NCI-H345 (cell line): ENCODE data around the gene CDH23.

Experiments used
- DNase-seq: peaks from one replicate; lab custom pipeline; 2025; lab: John Stamatoyannopoulos, UW

Gene CDH23

DNA sequence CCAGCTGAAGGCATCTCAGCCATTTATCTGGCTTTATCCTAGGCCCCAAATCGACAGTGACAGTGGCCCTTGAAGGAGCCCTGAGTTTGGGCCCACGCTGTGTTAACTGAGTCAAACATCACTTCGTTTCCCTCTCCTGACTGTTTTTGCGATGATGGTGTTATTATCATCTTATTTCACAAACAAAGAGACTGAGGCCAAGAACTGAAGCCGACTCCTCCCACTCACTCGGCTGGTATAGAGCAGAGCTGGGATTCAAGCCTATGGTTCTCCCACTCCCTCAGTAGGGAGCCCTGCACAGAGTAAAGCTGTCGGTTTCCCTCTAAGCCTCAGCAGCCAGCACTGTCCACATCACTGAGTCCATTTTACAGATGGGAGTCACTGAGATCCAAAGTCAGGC is 141.0 kb downstream of the CDH23 start:
- DNase-seq = no peak

DNA sequence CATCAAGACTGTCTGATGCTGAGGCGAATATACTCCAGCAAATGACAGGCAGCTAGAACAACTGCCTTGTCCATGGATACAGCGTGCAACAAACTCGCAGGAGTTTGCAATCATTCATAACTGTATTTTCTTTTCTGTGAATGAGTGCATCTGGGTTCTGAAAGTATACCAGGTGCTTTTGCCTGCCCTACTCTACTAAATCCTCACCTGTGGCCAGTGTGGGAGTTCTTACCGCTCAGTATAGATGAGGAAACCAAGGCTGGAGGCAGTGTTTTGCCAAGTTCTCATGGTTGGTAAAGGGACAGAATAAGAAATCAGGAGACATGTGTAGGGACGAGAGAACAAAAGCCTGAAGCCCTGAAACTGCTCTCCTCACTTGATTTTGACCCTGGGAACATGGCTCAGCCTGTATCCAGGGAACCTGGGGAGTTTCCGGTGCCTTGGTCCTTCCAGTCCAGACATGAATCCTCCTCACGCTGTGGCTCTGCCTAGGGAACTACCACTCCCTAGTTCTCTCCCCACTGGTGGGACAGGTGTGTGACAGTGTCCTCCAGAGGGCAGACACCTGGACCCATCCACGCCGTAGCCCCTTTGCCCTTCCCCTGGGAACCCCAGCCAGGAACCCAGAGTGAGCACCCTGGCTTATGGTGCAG is 142.0 kb downstream of the CDH23 start:
- no peak for DNase-seq

DNA sequence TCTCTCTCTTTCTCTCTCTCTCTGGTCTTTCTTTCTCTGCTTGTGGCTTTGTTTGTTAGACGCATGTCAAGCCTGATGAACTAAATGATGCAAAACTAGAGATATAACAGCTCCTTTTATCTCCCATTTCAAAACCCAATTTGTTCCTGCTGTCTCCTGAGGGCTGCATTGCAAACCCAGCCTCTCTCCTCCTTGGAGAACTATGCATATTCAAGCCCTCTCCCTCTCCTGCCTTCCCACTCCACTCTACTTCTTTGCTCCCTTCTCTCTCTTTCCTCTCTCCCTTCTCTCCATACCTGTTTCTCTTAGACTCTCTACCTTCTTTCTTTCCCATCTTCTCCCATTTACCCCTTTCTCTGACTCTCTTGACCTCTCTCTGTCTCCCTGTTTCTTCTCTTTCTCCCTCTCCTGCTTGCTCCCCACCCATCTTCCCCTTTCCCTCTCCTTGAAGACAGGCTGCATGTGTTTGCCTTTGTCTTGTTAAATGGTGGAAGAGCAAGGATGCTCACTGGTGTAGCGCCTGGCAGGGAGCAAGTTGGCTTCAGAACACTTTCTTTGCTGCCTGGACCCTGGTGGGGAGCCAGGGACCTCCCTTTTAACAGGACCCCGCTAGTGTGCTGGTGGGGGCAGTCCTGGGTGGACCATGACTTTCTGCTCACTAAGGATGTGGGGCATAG is 142.9 kb downstream of the CDH23 start:
- DNase-seq = no peak

GRCh38 chr10:71542478-71542877 is 145.8 kb downstream of the CDH23 start:
- no peak for DNase-seq

DNA sequence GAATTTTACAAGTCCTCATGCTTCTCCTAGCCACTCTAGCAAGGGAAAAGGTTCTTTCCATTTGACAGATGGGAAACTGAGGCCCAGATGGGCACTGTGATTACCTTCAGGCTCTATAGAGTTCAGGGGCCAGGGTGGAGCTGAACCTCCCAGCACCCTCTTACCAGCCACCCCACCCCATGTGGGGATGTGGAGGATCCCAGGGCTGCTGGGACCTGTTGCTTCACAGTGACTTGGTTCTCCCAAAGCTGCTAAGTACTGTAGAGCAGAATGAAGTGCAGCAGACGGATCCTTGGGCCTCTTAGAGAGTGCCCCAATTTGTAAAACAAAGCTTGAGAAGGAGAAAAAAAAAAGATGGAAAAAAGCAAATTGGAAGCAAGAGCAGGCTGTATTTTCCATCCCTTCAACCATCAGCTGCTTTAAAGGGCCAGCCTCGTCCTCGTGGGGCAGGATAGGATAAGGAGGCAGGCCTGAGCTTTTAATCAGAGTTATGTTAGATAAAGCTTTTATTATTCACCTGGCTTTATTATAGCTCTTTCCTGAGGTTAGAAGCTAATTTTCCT is 147.0 kb downstream of the CDH23 start:
- DNase-seq = no peak

DNA sequence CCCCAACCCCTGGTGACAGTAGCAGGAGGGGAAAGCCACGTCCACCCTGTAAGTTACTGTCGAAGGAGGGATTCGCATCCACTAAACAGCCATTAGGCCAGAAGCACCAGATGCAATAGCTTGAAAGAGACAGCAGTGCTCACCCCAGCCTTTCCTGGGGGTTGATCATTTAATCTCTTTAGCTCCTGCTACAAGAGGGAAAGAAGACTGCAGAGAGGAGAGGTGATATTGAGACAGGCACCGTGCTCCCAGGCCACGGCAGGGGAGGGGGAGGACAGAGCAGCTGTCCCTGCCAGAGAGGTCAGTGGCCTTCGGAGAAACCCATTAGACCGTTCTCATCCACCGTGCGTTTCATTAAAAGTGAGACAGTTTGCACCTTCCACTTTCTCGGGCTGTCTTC is 148.3 kb downstream of the CDH23 start:
- DNase-seq = no peak

- DNase-seq = no peak
Measured at GRCh38 chr10:71546220-71546619, 149.5 kb downstream of the CDH23 start.

DNA sequence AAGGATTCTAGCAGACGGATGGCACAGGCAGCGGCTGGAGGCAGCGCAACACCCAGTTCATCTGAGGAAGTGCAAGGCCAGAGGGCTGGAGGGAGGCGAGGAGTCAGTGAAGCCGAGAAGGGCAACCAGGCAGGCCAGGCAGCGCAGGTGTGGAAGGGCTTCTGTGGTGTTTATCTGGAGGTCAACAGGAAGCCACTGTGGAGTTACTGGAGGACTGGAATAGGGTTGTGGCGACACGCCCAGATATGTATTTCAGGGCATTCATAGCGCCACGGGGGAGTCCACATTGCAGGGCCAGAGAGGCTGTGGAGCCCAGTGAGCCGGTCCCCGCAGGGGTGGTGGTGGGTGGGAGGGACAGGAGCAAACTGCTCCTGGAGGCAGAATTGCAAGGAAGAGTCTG is 150.6 kb downstream of the CDH23 start:
- no peak for DNase-seq

GRCh38 chr10:71547876-71548846 is 151.4 kb downstream of the CDH23 start:
- no peak for DNase-seq

DNA sequence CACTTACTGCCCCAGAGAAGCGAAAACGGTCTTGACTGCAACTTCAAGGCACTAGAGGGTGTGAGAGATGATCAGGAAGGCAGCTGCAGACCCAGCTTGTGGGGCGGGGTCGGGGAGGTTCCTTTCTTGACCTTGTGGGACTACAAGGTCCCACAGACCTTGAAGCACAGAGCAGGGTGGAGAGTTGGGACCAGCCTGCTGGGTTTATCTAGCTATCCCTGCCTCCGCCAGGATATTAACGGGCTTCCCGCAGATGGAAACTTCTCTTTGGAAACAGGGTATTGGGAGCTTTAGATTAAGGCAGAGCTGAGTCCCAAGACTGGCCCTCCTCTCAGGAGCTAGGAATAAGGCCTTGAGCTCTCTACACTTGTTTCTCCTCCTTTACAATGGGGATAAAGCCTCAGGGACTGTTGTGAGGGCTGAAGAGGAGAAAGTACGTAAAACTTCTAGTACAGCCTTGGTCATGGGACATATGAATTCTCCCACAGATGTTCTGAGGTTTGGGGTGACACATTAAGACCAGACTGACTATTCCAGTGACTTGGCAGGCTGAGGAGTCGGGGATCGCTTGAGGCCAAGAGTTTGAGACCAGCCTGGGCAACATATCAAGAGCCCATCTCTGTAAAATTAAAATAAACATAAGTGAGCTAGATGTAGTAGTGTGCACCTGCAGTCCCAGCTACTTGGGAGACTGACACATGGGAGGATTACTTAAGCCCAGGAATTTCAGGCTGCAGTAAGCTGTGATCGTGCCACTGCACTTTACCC is 153.2 kb downstream of the CDH23 start:
- DNase-seq = no peak

DNA sequence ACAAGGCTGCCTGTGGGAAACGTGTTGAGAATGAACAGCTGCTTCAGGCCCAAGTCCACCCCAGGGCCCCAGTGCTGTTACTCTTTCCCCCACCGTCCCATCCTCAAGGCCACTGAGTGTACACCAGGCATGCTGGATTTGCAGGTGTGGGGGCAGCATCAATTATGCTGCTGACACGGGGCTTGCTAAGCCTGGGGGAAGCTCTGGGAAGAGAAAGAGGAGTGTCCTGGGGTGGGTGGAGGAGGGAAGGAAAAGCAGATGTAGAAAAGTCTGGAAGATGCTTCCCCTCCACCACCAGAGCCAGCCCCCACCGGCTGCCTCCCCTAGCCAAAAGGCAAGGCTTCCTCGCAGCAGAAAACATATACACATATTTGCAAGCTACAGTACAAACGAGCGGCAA is 153.9 kb downstream of the CDH23 start:
- DNase-seq = no peak

- no peak for DNase-seq
Measured at GRCh38 chr10:71551970-71552369, 155.2 kb downstream of the CDH23 start.

DNA sequence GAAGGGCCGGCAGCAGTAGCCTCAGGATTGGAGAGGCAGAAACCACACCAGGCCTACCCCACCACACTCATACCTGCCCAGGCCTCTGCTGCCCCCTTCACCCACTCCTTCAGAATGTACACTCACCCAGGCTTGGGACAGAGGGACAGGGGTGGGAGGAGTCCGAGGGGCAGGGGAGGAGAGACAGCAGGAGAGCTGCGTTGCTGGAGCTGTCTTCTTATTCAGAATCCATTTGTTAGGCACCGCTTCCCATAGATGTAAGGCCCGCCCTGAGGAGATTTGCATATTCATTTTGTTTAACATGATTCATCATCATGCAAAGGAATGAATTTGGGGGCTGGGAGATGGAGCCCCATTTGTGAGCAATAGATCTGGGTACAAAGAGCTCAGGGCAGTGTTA is 156.7 kb downstream of the CDH23 start:
- no peak for DNase-seq

DNA sequence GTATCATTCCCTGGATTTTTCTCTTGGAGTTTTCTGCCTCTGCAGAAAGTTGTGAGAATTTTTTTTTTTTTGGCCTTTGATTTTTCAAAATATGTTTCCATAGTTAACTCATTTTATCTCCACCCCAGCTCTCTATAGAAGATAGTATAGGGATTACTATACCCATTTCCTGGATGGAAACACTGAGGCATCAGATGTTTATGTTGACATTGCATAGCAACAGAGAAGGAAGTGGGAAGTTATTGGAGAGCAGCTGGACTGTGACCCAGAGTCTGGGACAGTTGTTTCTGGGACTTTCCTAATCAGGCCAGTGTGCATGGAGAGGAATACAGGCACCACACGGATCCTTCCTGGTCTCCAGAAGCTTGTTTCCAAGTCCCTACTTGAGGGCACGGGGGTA is 158.0 kb downstream of the CDH23 start:
- DNase-seq = no peak

DNA sequence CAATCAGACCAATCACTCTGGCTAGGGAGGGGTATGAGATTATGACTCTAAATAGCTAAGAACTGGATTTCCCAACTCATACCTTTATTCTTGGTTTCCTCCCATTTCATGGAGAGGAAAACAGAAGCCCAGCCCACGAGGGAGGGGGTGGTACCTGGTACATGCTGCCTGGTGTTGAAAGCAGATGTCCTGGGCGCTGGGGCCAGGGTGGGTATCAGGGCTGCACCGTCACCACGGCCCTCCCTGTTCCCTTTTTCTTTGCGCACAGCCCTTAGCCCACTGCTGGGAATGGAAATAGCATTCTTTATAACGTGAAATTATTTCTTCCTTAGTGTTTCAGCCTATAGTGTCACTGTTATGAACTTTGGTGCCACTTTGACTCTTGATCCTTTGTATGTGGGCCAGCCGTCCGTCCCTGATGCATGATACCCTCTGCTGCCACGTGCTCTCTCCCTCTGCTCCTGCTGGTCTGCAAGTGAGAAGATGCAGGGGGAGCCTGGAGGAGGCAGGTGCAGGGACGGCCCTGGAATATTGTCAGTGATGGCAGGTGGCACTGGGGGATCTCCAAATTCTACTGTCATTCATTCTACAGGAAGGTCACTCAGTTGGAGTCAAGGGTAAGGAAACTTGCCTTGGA is 158.5 kb downstream of the CDH23 start:
- DNase-seq = no peak

DNA sequence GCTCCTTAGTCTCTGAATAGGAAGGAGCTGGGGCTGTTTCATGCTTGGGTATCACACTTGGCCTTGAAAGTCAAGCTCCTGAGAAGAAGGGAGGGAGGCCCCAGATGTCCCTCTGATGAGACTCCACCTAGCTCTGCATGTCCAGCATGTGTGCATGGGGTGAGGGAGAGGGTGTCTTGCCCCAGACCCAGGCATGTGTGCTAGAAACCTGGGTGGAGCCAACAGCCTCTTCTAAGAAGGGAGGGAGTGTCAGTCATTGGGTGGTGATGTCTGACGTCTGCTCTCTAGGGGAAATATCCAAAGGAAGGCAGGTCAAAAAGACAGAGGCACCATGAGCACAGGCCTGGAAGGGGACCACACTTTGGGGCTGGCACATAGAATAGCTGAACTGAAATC is 159.0 kb downstream of the CDH23 start:
- DNase-seq = no peak

GRCh38 chr10:71558991-71559390 is 162.3 kb downstream of the CDH23 start:
- DNase-seq = no peak

DNA sequence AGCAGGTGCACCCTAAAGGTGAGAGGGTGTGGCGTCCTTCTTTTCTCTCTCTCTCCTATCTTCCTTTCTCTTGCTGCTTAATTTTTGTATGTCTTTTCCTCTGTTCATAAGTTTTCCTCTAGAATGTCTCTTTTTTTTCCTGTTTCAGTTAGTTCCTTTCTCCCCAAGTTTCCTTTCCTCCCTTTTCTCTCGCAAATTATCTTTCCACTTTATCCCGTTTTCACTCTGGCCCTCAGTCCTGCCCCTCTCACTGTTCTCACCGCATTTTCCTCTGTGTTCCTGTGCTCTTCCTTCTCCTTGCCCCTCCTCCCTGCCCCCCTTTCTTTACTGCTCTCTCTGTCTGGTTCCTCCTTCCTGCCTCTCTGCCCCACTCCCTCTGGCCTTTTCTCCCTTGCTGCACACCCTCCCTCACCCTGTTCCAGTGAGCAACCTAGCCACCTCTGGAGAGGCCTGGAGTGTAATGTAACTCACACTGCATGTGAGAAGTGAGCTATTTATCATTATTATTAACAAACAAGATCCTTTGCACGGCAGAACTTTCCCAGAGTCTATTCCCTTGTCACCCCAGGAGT is 164.4 kb downstream of the CDH23 start:
- no peak for DNase-seq

GRCh38 chr10:71562181-71562580 is 165.5 kb downstream of the CDH23 start:
- no peak for DNase-seq

DNA sequence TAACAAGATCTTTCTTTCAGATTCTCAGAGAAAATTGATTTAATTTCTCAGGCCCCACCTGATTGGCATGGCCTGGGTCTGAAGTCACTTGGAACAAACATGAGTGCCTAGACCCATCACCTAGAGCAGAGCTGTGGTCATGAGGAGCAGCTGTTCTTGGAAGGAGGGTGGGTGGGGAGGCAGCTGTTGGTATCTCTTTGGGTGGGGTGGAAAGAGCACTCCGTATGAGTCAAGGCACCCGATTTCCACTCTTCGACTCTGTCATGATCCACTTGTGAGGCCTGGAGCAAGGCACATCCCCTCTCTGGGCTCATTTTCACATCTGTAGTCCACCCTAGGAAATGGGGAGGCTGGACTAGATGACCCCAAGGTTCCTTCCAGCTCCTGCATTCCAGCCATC is 166.2 kb downstream of the CDH23 start:
- no peak for DNase-seq
